K562 (cell line): ENCODE results near the gene VPS13C. TPM values are rescaled to one million over a fixed set of nuclear protein-coding genes. Genes with fewer than 3 reads are reported as not detected.
A peak's percentile ranks its signal among the peaks of the same experiment; 100 is the strongest.

Experiments
- C11orf30 ChIP-seq: fragments of 450-650 bp; IDR thresholded peaks from 2 replicates; pipeline ENCODE4 v1.6.1; 2016; ENCODE audit warnings: low read depth, mild to moderate bottlenecking
- CBX2 ChIP-seq: fragments of 200-600 bp; sonication (generic); IDR thresholded peaks from one replicate; pipeline ENCODE4 v1.6.1; 2012; ENCODE audit warnings: mild to moderate bottlenecking, low read length, inconsistent platforms; ENCODE audit not compliant: insufficient read depth, poor library complexity, severe bottlenecking
- CBX5 ChIP-seq: IDR thresholded peaks from 2 replicates; pipeline ENCODE4 v1.6.1; 2014; ENCODE audit warnings: low read depth, borderline replicate concordance
- CHD4 ChIP-seq: fragments of 200-600 bp; sonication (generic); IDR thresholded peaks from 3 replicates; pipeline ENCODE4 v1.6.1; 2012; ENCODE audit warnings: low read depth, mild to moderate bottlenecking, mixed read lengths, low read length, inconsistent platforms; ENCODE audit not compliant: insufficient read depth, insufficient replicate concordance, poor library complexity, severe bottlenecking
- CTCF ChIP-seq, 3 experiments: IDR thresholded peaks in 2 of 3; conservative IDR thresholded peaks in 1 of 3; 2 replicates each; pipeline ENCODE4 v1.5.1; 2011 to 2012; ENCODE audit warnings: low read length in 3 of 3, mild to moderate bottlenecking in 3 of 3, control low read depth in 2 of 3, improper control_type of control experiment in 1 of 3, inconsistent platforms in 1 of 3, low read depth in 1 of 3, mixed read lengths in 1 of 3, moderate library complexity in 1 of 3; ENCODE audit not compliant: insufficient read depth in 2 of 3
- DACH1 ChIP-seq: fragments of 450-650 bp; IDR thresholded peaks from 2 replicates; pipeline ENCODE4 v1.6.1; 2018; ENCODE audit not compliant: partially characterized antibody
- ELK3 ChIP-seq: fragments of 450-650 bp; formaldehyde crosslinking; IDR thresholded peaks from 2 replicates; pipeline ENCODE4 v1.4.0; 2020; ENCODE audit warnings: mild to moderate bottlenecking
- GTF2A2 ChIP-seq: IDR thresholded peaks from 2 replicates; pipeline ENCODE4 v1.6.1; 2016; ENCODE audit warnings: mild to moderate bottlenecking, missing genetic modification characterization, missing compliant biosample characterization
- IRF9 ChIP-seq: fragments of 450-650 bp; IDR thresholded peaks from 2 replicates; pipeline ENCODE4 v1.6.1; 2016; ENCODE audit warnings: missing biosample characterization, missing genetic modification characterization
- KDM1A ChIP-seq, 2 experiments: fragments of 450-650 bp; IDR thresholded peaks; 2 replicates each; pipeline ENCODE4 v1.6.1; 2016; ENCODE audit warnings: mild to moderate bottlenecking in 2 of 2
- KLF13 ChIP-seq: fragments of 450-650 bp; IDR thresholded peaks from 2 replicates; pipeline ENCODE4 v1.6.1; 2016; ENCODE audit warnings: missing genetic modification characterization, low read depth, mild to moderate bottlenecking, missing compliant biosample characterization, moderate library complexity, borderline replicate concordance
- LCOR ChIP-seq: sonication (generic); formaldehyde crosslinking; IDR thresholded peaks from 2 replicates; pipeline ENCODE4 v1.8.0; 2022; ENCODE audit warnings: mild to moderate bottlenecking, missing genetic modification reagents
- MYBL2 ChIP-seq, 2 experiments: fragments of 450-650 bp in 1 of 2; sonication (generic) in 1 of 2; formaldehyde crosslinking in 1 of 2; IDR thresholded peaks; 2 replicates each; pipeline versions ENCODE4 v1.6.1 to v1.8.1; 2017 to 2022; ENCODE audit warnings: borderline replicate concordance in 1 of 2, inconsistent platforms in 1 of 2, low read depth in 1 of 2, mild to moderate bottlenecking in 1 of 2, missing genetic modification reagents in 1 of 2, moderate library complexity in 1 of 2
- RAD21 ChIP-seq, 2 experiments: fragments of 250-450 bp in 1 of 2; fragments of 450-650 bp in 1 of 2; sonication (Bioruptor Pico) in 1 of 2; formaldehyde crosslinking in 1 of 2; IDR thresholded peaks in 1 of 2; conservative IDR thresholded peaks in 1 of 2; 2 replicates each; pipeline versions ENCODE4 v1.4.0 to v1.8.0; 2020 to 2022; ENCODE audit warnings: mild to moderate bottlenecking in 2 of 2, moderate library complexity in 1 of 2
- RFX1 ChIP-seq: fragments of 450-650 bp; IDR thresholded peaks from 2 replicates; pipeline ENCODE4 v1.6.1; 2016; ENCODE audit warnings: mild to moderate bottlenecking, moderate library complexity
- SAFB2 ChIP-seq: fragments of 200-400 bp; formaldehyde crosslinking; IDR thresholded peaks from 2 replicates; pipeline ENCODE4 v1.6.1; 2018; ENCODE audit warnings: borderline replicate concordance, low read length, low read depth, moderate library complexity; ENCODE audit not compliant: severe bottlenecking
- SIRT6 ChIP-seq: IDR thresholded peaks from one replicate; pipeline ENCODE4 v1.6.1; 2012; ENCODE audit warnings: low read depth, mild to moderate bottlenecking, control low read depth, inconsistent platforms, low read length, moderate library complexity
- ZBTB1 ChIP-seq: sonication (generic); formaldehyde crosslinking; IDR thresholded peaks from 2 replicates; pipeline ENCODE4 v1.8.1; 2023; ENCODE audit warnings: missing genetic modification reagents, low read depth, mild to moderate bottlenecking, borderline replicate concordance
- ZBTB5 ChIP-seq: fragments of 450-650 bp; IDR thresholded peaks from 2 replicates; pipeline ENCODE4 v1.6.1; 2017; ENCODE audit warnings: antibody characterized with exemption
- ZFP36 ChIP-seq: fragments of 150-350 bp; IDR thresholded peaks from 2 replicates; pipeline ENCODE4 v1.6.1; 2018; ENCODE audit warnings: low read length, low read depth; ENCODE audit not compliant: partially characterized antibody
- ZNF143 ChIP-seq: sonication (generic); formaldehyde crosslinking; IDR thresholded peaks from 2 replicates; pipeline ENCODE4 v1.9.0; 2022; ENCODE audit warnings: mild to moderate bottlenecking, missing genetic modification reagents
- ZNF431 ChIP-seq: sonication (generic); formaldehyde crosslinking; IDR thresholded peaks from 2 replicates; pipeline ENCODE4 v1.8.0; 2022; ENCODE audit warnings: mild to moderate bottlenecking, missing genetic modification reagents
- polyA plus RNA-seq, 8 experiments: library from polyadenylated mRNA; depleted of rRNA in 4 of 8; stranded (reverse) in 5 of 8; unstranded in 3 of 8; fragments of >200 nt; fragmentation: Nextera tagmentation in 2 of 8; fragmentation: Illumina TruSeq in 1 of 8; extraction: Ambion mirVana in 2 of 8; extraction: Trizol in 1 of 8; gene quantifications; 2 replicates each; pipeline versions ENCODE4 v1.2.1 to v1.2.3, GENCODE V29; 2011 to 2014; ENCODE audit warnings: inconsistent platforms in 1 of 8, missing spikeins in 1 of 8
- total RNA-seq, 7 experiments: library from RNA; depleted of rRNA in 6 of 7; stranded (reverse); fragments of >200 nt in 6 of 7; fragmentation: Illumina TruSeq in 2 of 7; extraction: Trizol in 2 of 7; gene quantifications; 2 replicates each; pipeline versions ENCODE4 v1.2.1 to v1.2.3, GENCODE V29; 2011 to 2021; ENCODE audit warnings: low replicate concordance in 1 of 7

VPS13C gene
- total and polyA plus RNA-seq, 9 of the 15 experiments (the other 6 are each of a cell fraction or from before 2014, with no cell fraction given) = 5.2 to 32.3 (median 15.7) TPM

- TF ChIP-seq CHD4 = no peak
- TF ChIP-seq RAD21 (CRISPR knock-in tag; conservative IDR thresholded peaks at IDR 0.05 in 1 of 2, IDR thresholded peaks at IDR 0.05 in 1 of 2) = peak; percentile 47 to 72
- no peak for TF ChIP-seq CBX5
- no peak for TF ChIP-seq C11orf30
- TF ChIP-seq ZBTB5 = no peak
- no peak for TF ChIP-seq GTF2A2 (tag)
- no peak for TF ChIP-seq ZNF143 (CRISPR knock-in tag)
- no peak for TF ChIP-seq KDM1A (IDR thresholded peaks at IDR 0.05)
- no peak for TF ChIP-seq IRF9 (tag)
- no peak for TF ChIP-seq RFX1
- no peak for TF ChIP-seq ZNF431 (CRISPR knock-in tag)
- no peak for TF ChIP-seq LCOR (CRISPR knock-in tag)
- peak; percentile 46 to 62 (median 46); a peak in 5 of 6 replicates for TF ChIP-seq CTCF (IDR thresholded peaks at IDR 0.05 in 2 of 3, conservative IDR thresholded peaks at IDR 0.05 in 1 of 3; ENCODE audit: insufficient read depth in 2 of 3, low read depth in 1 of 3, low read length in 3 of 3)
- TF ChIP-seq ZBTB1 (CRISPR knock-in tag) = no peak
- TF ChIP-seq KLF13 (tag) = no peak
- TF ChIP-seq SAFB2 = no peak
- no peak for TF ChIP-seq SIRT6
- TF ChIP-seq ZFP36 = no peak
- TF ChIP-seq MYBL2 (IDR thresholded peaks at IDR 0.05; ENCODE audit: low read depth) = no peak
- TF ChIP-seq MYBL2 (CRISPR knock-in tag; IDR thresholded peaks at IDR 0.05; ENCODE audit: borderline replicate concordance) = no peak
- no peak for TF ChIP-seq CBX2
- TF ChIP-seq DACH1 = peak; percentile 78
- TF ChIP-seq ELK3 (CRISPR knock-in tag) = no peak
These were observed 11.6 kb upstream of the VPS13C start (continued) for GRCh38 chr15:62071711-62072308.
